PFSK-1 (cell line): ENCODE measurements around the gene SNX3.

Experiments used
- POLR2AphosphoS5 ChIP-seq: IDR thresholded peaks from 2 replicates; pipeline ENCODE4 v1.6.1; 2012; ENCODE audit warnings: low read depth, mild to moderate bottlenecking, control low read depth, low read length, moderate library complexity
- TAF1 ChIP-seq: IDR thresholded peaks from 2 replicates; pipeline ENCODE4 v1.6.1; 2012; ENCODE audit warnings: low read length, control low read depth, borderline replicate concordance; ENCODE audit not compliant: insufficient read depth

DNA sequence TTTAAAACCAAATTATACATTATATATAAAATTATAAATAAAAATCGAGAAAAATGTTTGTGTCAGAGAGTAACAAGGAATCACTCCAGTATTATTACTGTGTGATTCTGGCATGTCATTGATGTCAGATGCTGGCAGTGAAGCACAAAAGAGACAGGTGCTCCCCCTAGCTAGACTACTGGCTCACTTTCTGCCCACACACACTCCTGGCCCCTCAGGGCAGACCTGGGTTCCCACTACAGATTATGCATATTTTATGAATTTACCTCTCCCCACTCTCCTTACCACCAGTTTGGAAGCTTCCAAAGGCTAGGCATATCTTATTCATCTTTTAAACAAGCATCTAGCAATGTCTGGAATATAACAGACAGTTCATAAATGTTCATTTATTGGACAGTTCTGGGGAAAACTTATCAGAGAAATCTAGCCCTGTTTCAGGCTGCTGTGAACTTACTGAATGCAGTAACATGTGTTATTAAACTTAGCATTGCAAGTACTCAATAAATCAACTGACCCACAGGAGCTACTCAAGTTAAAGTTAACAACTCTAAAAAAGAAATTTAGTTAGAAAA, 12.8 kb downstream of the SNX3 start:
- TF ChIP-seq TAF1 (no peak), POLR2AphosphoS5 (no peak)
